H9 (cell line): Measurements from ENCODE around the gene RAF1. TPM values are rescaled to one million over a fixed set of nuclear protein-coding genes. Genes with fewer than 3 reads are reported as not detected.

Source experiments
- DNase-seq: peaks from one replicate; pipeline ENCODE4 v3.0.0-alpha.2; 2017
- H2AFZ ChIP-seq: one replicate; pipeline ENCODE4 v1.6.1; 2013; ENCODE audit warnings: mild to moderate bottlenecking, low read length, control low read depth, moderate library complexity
- H2AK5ac ChIP-seq: 2 replicates; pipeline ENCODE4 v1.6.1; 2013; ENCODE audit warnings: low read length, control low read depth, mixed read lengths; ENCODE audit not compliant: insufficient read length
- H2BK120ac ChIP-seq: one replicate; pipeline ENCODE4 v1.6.1; 2013; ENCODE audit warnings: low read depth, mild to moderate bottlenecking, low read length, control low read depth, inconsistent platforms; ENCODE audit not compliant: poor library complexity, severe bottlenecking
- H2BK12ac ChIP-seq: 2 replicates; pipeline ENCODE4 v1.6.1; 2013; ENCODE audit warnings: low read length, control low read depth, mixed read lengths, low read depth; ENCODE audit not compliant: insufficient read length
- H2BK15ac ChIP-seq: 2 replicates; pipeline ENCODE4 v1.6.1; 2013; ENCODE audit warnings: low read depth, low read length, control low read depth
- H2BK20ac ChIP-seq: one replicate; pipeline ENCODE4 v1.6.1; 2013; ENCODE audit warnings: low read depth, mild to moderate bottlenecking, low read length, control low read depth, inconsistent platforms; ENCODE audit not compliant: poor library complexity, severe bottlenecking
- H2BK5ac ChIP-seq: 2 replicates; pipeline ENCODE4 v1.6.1; 2013; ENCODE audit warnings: low read length, control low read depth, mixed read lengths; ENCODE audit not compliant: insufficient read length
- H3K14ac ChIP-seq: 2 replicates; pipeline ENCODE4 v1.6.1; 2013; ENCODE audit warnings: low read length, control low read depth; ENCODE audit not compliant: insufficient read depth
- H3K18ac ChIP-seq: 2 replicates; pipeline ENCODE4 v1.6.1; 2013; ENCODE audit warnings: low read depth, mild to moderate bottlenecking, mixed read lengths, low read length, control low read depth; ENCODE audit not compliant: insufficient read length
- H3K23ac ChIP-seq: 2 replicates; pipeline ENCODE4 v1.6.1; 2013; ENCODE audit warnings: low read length, control low read depth, mixed read lengths, low read depth; ENCODE audit not compliant: insufficient read length
- H3K23me2 ChIP-seq: 2 replicates; pipeline ENCODE4 v1.6.1; 2013; ENCODE audit warnings: low read depth, mild to moderate bottlenecking, mixed read lengths, low read length, control low read depth; ENCODE audit not compliant: insufficient read length, poor library complexity, severe bottlenecking
- H3K27ac ChIP-seq: 2 replicates; pipeline ENCODE4 v1.5.1; 2013; ENCODE audit warnings: low read length, control low read depth, mixed read lengths, low read depth; ENCODE audit not compliant: insufficient read length
- H3K27me3 ChIP-seq: 2 replicates; pipeline ENCODE4 v1.6.1; 2013; ENCODE audit warnings: low read length, control low read depth, inconsistent platforms; ENCODE audit not compliant: insufficient read depth
- H3K4ac ChIP-seq: 2 replicates; pipeline ENCODE4 v1.6.1; 2013; ENCODE audit warnings: low read depth, mild to moderate bottlenecking, control low read depth, inconsistent platforms, low read length, moderate library complexity
- H3K4me1 ChIP-seq: 2 replicates; pipeline ENCODE4 v1.6.1; 2013; ENCODE audit warnings: low read length, control low read depth, inconsistent platforms; ENCODE audit not compliant: insufficient read depth
- H3K4me2 ChIP-seq: 2 replicates; pipeline ENCODE4 v1.6.1; 2013; ENCODE audit warnings: low read length, control low read depth, mixed read lengths; ENCODE audit not compliant: insufficient read length, insufficient read depth
- H3K56ac ChIP-seq: 2 replicates; pipeline ENCODE4 v1.6.1; 2013; ENCODE audit warnings: low read depth, mild to moderate bottlenecking, mixed read lengths, low read length, control low read depth; ENCODE audit not compliant: insufficient read length
- H3K79me1 ChIP-seq: 2 replicates; pipeline ENCODE4 v1.6.1; 2013; ENCODE audit warnings: low read depth, mild to moderate bottlenecking, moderate library complexity, low read length, control low read depth, inconsistent platforms; ENCODE audit not compliant: insufficient read depth, poor library complexity, severe bottlenecking
- H3K79me2 ChIP-seq: 2 replicates; pipeline ENCODE4 v1.6.1; 2013; ENCODE audit warnings: low read length, control low read depth, inconsistent platforms; ENCODE audit not compliant: insufficient read depth
- H3K9ac ChIP-seq: 2 replicates; pipeline ENCODE4 v1.6.1; 2013; ENCODE audit warnings: low read length, control low read depth, mixed read lengths; ENCODE audit not compliant: insufficient read length; ENCODE audit errors: extremely low read depth
- H3K9me3 ChIP-seq: one replicate; pipeline ENCODE4 v1.6.1; 2013; ENCODE audit warnings: low read depth, low read length, inconsistent platforms; ENCODE audit not compliant: control insufficient read depth
- H3T11ph ChIP-seq: one replicate; pipeline ENCODE4 v1.6.1; 2013; ENCODE audit warnings: mild to moderate bottlenecking, low read length, control low read depth, inconsistent platforms
- H4K20me1 ChIP-seq: one replicate; pipeline ENCODE4 v1.6.1; 2013; ENCODE audit not compliant: control insufficient read depth, insufficient read length, insufficient read depth
- H4K5ac ChIP-seq: 2 replicates; pipeline ENCODE4 v1.6.1; 2013; ENCODE audit warnings: low read depth, mild to moderate bottlenecking, mixed read lengths, low read length, control low read depth; ENCODE audit not compliant: insufficient read length
- H4K8ac ChIP-seq: replicated peaks from 2 replicates; pipeline ENCODE4 v1.6.1; 2013; ENCODE audit warnings: low read length, control low read depth, mixed read lengths, low read depth; ENCODE audit not compliant: insufficient read length
- H4K91ac ChIP-seq: 2 replicates; pipeline ENCODE4 v1.6.1; 2013; ENCODE audit warnings: low read depth, mild to moderate bottlenecking, moderate library complexity, mixed read lengths, low read length, control low read depth; ENCODE audit not compliant: insufficient read length
- H3K27ac Mint-ChIP-seq, 3 experiments: 2 replicates in 2 of 3; 3 replicates in 1 of 3; pipeline ENCODE4 v1.8.0; 2020 to 2021; ENCODE audit warnings: mixed read lengths in 3 of 3, mild to moderate bottlenecking in 1 of 3, moderate library complexity in 1 of 3
- H3K27me3 Mint-ChIP-seq: 2 replicates; pipeline ENCODE4 v1.8.0; 2021; ENCODE audit warnings: low read depth, mild to moderate bottlenecking, moderate library complexity, mixed read lengths
- H3K36me3 Mint-ChIP-seq, 3 experiments: 2 replicates in 2 of 3; 3 replicates in 1 of 3; pipeline ENCODE4 v1.8.0; 2020 to 2021; ENCODE audit warnings: low read depth in 3 of 3, mixed read lengths in 3 of 3; ENCODE audit not compliant: insufficient read depth in 1 of 3
- H3K4me1 Mint-ChIP-seq, 2 experiments: 2 replicates each; pipeline ENCODE4 v1.8.0; 2020; ENCODE audit warnings: mixed read lengths in 2 of 2
- H3K4me3 Mint-ChIP-seq, 2 experiments: 2 replicates in 1 of 2; 3 replicates in 1 of 2; pipeline ENCODE4 v1.8.0; 2020 to 2021; ENCODE audit warnings: mild to moderate bottlenecking in 2 of 2, mixed read lengths in 2 of 2, moderate library complexity in 1 of 2
- H3K9me3 Mint-ChIP-seq, 2 experiments: 2 replicates in 1 of 2; 3 replicates in 1 of 2; pipeline ENCODE4 v1.8.0; 2020; ENCODE audit warnings: mild to moderate bottlenecking in 2 of 2, mixed read lengths in 2 of 2, moderate library complexity in 1 of 2
- CTCF ChIP-seq: fragments of 200-600 bp; sonication (generic); conservative IDR thresholded peaks from 3 replicates; pipeline ENCODE4 v1.8.0; 2021; ENCODE audit warnings: antibody characterized with exemption, mild to moderate bottlenecking
- WGBS: extraction: QIAGEN DNeasy Blood & Tissue Kit; methylation state at CpG from one replicate; pipeline ENCODE4 v1.1.7; 2013; ENCODE audit warnings: missing lambda C conversion rate, low lambda C conversion rate, mixed read lengths; ENCODE audit not compliant: insufficient read length; ENCODE audit errors: extremely low coverage; 5-methylcytosine and 5-hydroxymethylcytosine counted together
- total RNA-seq: library from RNA; stranded (reverse); gene quantifications from 2 replicates; pipeline ENCODE4 v1.2.1, GENCODE V29; 2021

The RAF1 gene
- total RNA-seq, 1 experiment from 2014 or later, result 112 TPM

- H3K4me3 Mint-ChIP-seq, result no peak overlapping the region
- Histone ChIP-seq H4K8ac (no peak overlapping the region), H4K20me1 (no peaks in the 10 kb centered on the region), H3K79me1 (no peaks in the 10 kb centered on the region), H4K91ac (no peak overlapping the region), H4K5ac (no peak overlapping the region), H3K9me3 (no peaks in the 10 kb centered on the region), H2BK120ac (no peak overlapping the region), H2AFZ (no peak overlapping the region), H3K14ac (no peak overlapping the region), H3K23me2 (no peaks in the 10 kb centered on the region), H2BK12ac (no peak overlapping the region), H3K4me1 (no peaks in the 10 kb centered on the region), H3T11ph (no peak overlapping the region), H2BK20ac (no peak overlapping the region), H2AK5ac (no peak overlapping the region), H3K4ac (no peak overlapping the region), H3K27ac (no peak overlapping the region), H3K27me3 (no peaks in the 10 kb centered on the region; the same call in 1 of the 2 replicates), H3K79me2 (no peaks in the 10 kb centered on the region), H3K9ac (no peak overlapping the region), H2BK15ac (no peak overlapping the region), H3K18ac (no peak overlapping the region), H3K23ac (no peak overlapping the region), H3K56ac (no peak overlapping the region), H3K4me2 (no peak overlapping the region), H2BK5ac (no peak overlapping the region)
- TF ChIP-seq CTCF, result no peak
- no peak for DNase-seq
- H3K36me3 Mint-ChIP-seq, result no peaks in the 10 kb centered on the region
- peaks cover 14% of the 10 kb centered on the region for H3K27me3 Mint-ChIP-seq
- H3K9me3 Mint-ChIP-seq, result no peaks in the 10 kb centered on the region
- H3K27ac Mint-ChIP-seq, result no peak overlapping the region
- H3K4me1 Mint-ChIP-seq, result peaks cover 0 to 4% of the 10 kb centered on the region in 2 experiments; a peak in 1 of 4 replicates
- WGBS, result no CpG with 5 or more reads among the region's 6 CpGs
Observed at GRCh38 chr3:12705374-12705926, 41.5 kb upstream of the RAF1 start.
